H54 (cell line): Measurements from ENCODE around the gene PANK2.
A peak's percentile ranks its signal among the peaks of the same experiment; 100 is the strongest.
"Not testable (repeated sequence)": the region's sequence is repeated elsewhere in the genome, so short reads cannot be mapped to it uniquely, and the experiment has no call there.

Experiments used
- DNase-seq: peaks from one replicate; pipeline ENCODE4 v3.0.0; 2011; ENCODE audit warnings: low spot score, mixed read lengths; ENCODE audit not compliant: insufficient read length
- FAIRE-seq: peaks from 3 replicates; lab custom pipeline; 2011; peaks lifted over from hg19 to GRCh38; lab: Jason Lieb, UNC
- POLR2A ChIP-seq: IDR thresholded peaks from 2 replicates; pipeline ENCODE4 v1.6.1; 2011; ENCODE audit warnings: low read depth, mild to moderate bottlenecking, low read length

PANK2 gene

GRCh38 chr20:3888622-3889488 is at the start of gene PANK2:
TSS of gene PANK2 (plus strand) at chr20:3889387.
- FAIRE-seq (no peak), DNase-seq (peak; percentile 97)
- TF ChIP-seq POLR2A = peak; percentile 72

- not testable (repeated sequence) for DNase-seq, FAIRE-seq
Observed at GRCh38 chr20:3840201-3840600, 49.0 kb upstream of the PANK2 start.

- TF ChIP-seq POLR2A = no peak
- DNase-seq (no peak), FAIRE-seq (no peak)
Observed at GRCh38 chr20:3842348-3842930, 46.7 kb upstream of the PANK2 start.

GRCh38 chr20:3843490-3843889 is 45.7 kb upstream of the PANK2 start:
- FAIRE-seq = no peak
- TF ChIP-seq POLR2A = no peak
- DNase-seq = peak; percentile 87

GRCh38 chr20:3843990-3844619 is 45.1 kb upstream of the PANK2 start:
- not testable (repeated sequence) for DNase-seq, FAIRE-seq

GRCh38 chr20:3846378-3846739 is 42.8 kb upstream of the PANK2 start:
- FAIRE-seq (no peak), DNase-seq (no peak)
- no peak for TF ChIP-seq POLR2A

- peak; percentile 81 for DNase-seq
- no peak for FAIRE-seq
- peak; percentile 62; the same call in 1 of the 2 replicates for TF ChIP-seq POLR2A
Observed at GRCh38 chr20:3846740-3847428, 42.3 kb upstream of the PANK2 start, which contains the start of gene MAVS. TSS of gene MAVS (plus strand) at chr20:3846834. CDS start at chr20:3854625, 7,791 bp downstream.

GRCh38 chr20:3847429-3847940 is 41.7 kb upstream of the PANK2 start:
- FAIRE-seq (no peak), DNase-seq (no peak)
- no peak for TF ChIP-seq POLR2A

- DNase-seq (no peak), FAIRE-seq (no peak)
- no peak for TF ChIP-seq POLR2A
Observed at GRCh38 chr20:3848565-3848964, 40.6 kb upstream of the PANK2 start.

- no peak for FAIRE-seq
- TF ChIP-seq POLR2A = no peak
Observed at GRCh38 chr20:3854462-3854871, 34.7 kb upstream of the PANK2 start.

GRCh38 chr20:3857405-3857804 is 31.8 kb upstream of the PANK2 start:
- FAIRE-seq (no peak), DNase-seq (no peak)
- no peak for TF ChIP-seq POLR2A

More at GRCh38 chr20:3854462-3854871, 34.7 kb upstream of the PANK2 start:
- no peak for DNase-seq

- TF ChIP-seq POLR2A = no peak
- no peak for FAIRE-seq
- no peak for DNase-seq
Observed at GRCh38 chr20:3858689-3859088, 30.5 kb upstream of the PANK2 start.

GRCh38 chr20:3861191-3861590 is 28.0 kb upstream of the PANK2 start:
- DNase-seq (no peak), FAIRE-seq (no peak)
- TF ChIP-seq POLR2A = no peak
